GOT3 (cell line): ENCODE measurements around the gene RIPK4.
"Not testable (repeated sequence)": the region's sequence is repeated elsewhere in the genome, so short reads cannot be mapped to it uniquely, and the experiment has no call there.

Experiments used
- DNase-seq: peaks from one replicate; lab custom pipeline; 2025; ENCODE audit warnings: mixed read lengths; lab: John Stamatoyannopoulos, UW

Gene RIPK4

GRCh38 chr21:41737651-41738324 is 29.1 kb downstream of the RIPK4 start:
- DNase-seq = no peak

GRCh38 chr21:41736423-41736822 is 30.4 kb downstream of the RIPK4 start:
- no peak for DNase-seq

- no peak for DNase-seq
These were observed 32.7 kb downstream of the RIPK4 start for GRCh38 chr21:41733951-41734689.

GRCh38 chr21:41731081-41731480 is 35.8 kb downstream of the RIPK4 start:
- no peak for DNase-seq

GRCh38 chr21:41730367-41730765 is 36.5 kb downstream of the RIPK4 start:
- no peak for DNase-seq

GRCh38 chr21:41729701-41730366 is 37.0 kb downstream of the RIPK4 start:
- no peak for DNase-seq

GRCh38 chr21:41727784-41728763 is 38.8 kb downstream of the RIPK4 start:
- no peak for DNase-seq

GRCh38 chr21:41726970-41727783 is 39.7 kb downstream of the RIPK4 start:
- DNase-seq = peak; percentile 56

GRCh38 chr21:41726630-41726969 is 40.3 kb downstream of the RIPK4 start:
- DNase-seq = no peak

- DNase-seq = no peak
These were observed 40.7 kb downstream of the RIPK4 start for GRCh38 chr21:41726058-41726558.

GRCh38 chr21:41725421-41726031 is 41.3 kb downstream of the RIPK4 start:
- no peak for DNase-seq

GRCh38 chr21:41723835-41724234 is 43.0 kb downstream of the RIPK4 start:
- DNase-seq = not testable (repeated sequence)

- no peak for DNase-seq
These were observed 44.5 kb downstream of the RIPK4 start for GRCh38 chr21:41722052-41723018.

- DNase-seq = no peak
These were observed 46.6 kb downstream of the RIPK4 start for GRCh38 chr21:41720250-41720649.

- DNase-seq = no peak
These were observed 47.2 kb downstream of the RIPK4 start for GRCh38 chr21:41719691-41720090.

- no peak for DNase-seq
These were observed 49.1 kb downstream of the RIPK4 start for GRCh38 chr21:41717573-41718330.

- DNase-seq = no peak
These were observed 50.1 kb downstream of the RIPK4 start for GRCh38 chr21:41716751-41717150.

GRCh38 chr21:41715649-41716281 is 51.1 kb downstream of the RIPK4 start:
- no peak for DNase-seq
